Adipocyte (in vitro differentiated cells): ENCODE measurements around the gene MCTP1.
A peak's percentile ranks its signal among the peaks of the same experiment; 100 is the strongest.

ENCODE experiments used
- DNase-seq: peaks from one replicate; pipeline ENCODE4 v3.0.0-alpha.2; 2015; ENCODE audit warnings: low read depth
- H3K27me3 ChIP-seq: replicated peaks from 2 replicates; pipeline ENCODE4 v1.7.0; 2013; ENCODE audit warnings: mild to moderate bottlenecking, low read length, moderate library complexity; ENCODE audit not compliant: control insufficient read depth, insufficient read depth
- H3K36me3 ChIP-seq: 2 replicates; pipeline ENCODE4 v1.7.0; 2013; ENCODE audit warnings: low read length, mild to moderate bottlenecking, moderate library complexity; ENCODE audit not compliant: control insufficient read depth, insufficient read depth, severe bottlenecking
- H3K4me1 ChIP-seq: 2 replicates; pipeline ENCODE4 v1.7.0; 2013; ENCODE audit warnings: mild to moderate bottlenecking, low read length, moderate library complexity; ENCODE audit not compliant: control insufficient read depth, insufficient read depth
- H3K4me3 ChIP-seq: 2 replicates; pipeline ENCODE4 v1.7.0; 2013; ENCODE audit warnings: mild to moderate bottlenecking, low read length, moderate library complexity
- H3K9ac ChIP-seq: 2 replicates; pipeline ENCODE4 v1.7.0; 2013; ENCODE audit warnings: mild to moderate bottlenecking, low read length, moderate library complexity
- H3K9me3 ChIP-seq: 2 replicates; pipeline ENCODE4 v1.7.0; 2013; ENCODE audit warnings: mild to moderate bottlenecking, low read length, moderate library complexity; ENCODE audit not compliant: control insufficient read depth

The MCTP1 gene

GRCh38 chr5:95284572-95285408 is at the start of gene MCTP1:
MCTP1 (minus strand) TSS chr5:95285094.
- Histone ChIP-seq H3K4me3 (peak within 1 kb of the TSS; percentile 78), H3K9me3 (no peaks in the 10 kb centered on the region), H3K9ac (no peak within 1 kb of the TSS), H3K27me3 (peaks cover 65% of the 10 kb centered on the region), H3K4me1 (peaks cover 10% of the 10 kb centered on the region), H3K36me3 (no peaks in the 10 kb centered on the region)
- DNase-seq = peak; percentile 37

DNA sequence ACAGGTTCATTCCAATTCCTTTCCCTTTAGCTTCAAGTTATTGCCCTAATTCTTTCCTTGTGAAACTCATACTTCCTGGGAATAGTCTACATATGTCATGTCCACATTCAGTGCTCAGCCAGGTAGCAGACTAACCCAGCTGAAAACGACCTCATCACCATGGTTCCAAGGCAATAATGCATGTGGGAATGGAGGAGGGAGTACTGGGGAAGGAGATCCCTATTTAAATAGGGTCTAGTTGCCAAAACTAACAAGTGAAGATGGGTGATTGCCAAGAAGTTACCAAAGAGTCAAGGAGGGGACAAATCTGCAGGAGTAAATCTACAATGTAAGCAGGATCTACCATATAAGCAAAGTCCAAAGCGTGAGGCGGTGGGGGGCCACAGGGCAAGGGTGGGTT is 47.3 kb upstream of the MCTP1 start:
- DNase-seq = no peak
- H3K9ac ChIP-seq = no peak overlapping the region
- no peaks in the 10 kb centered on the region for H3K27me3 ChIP-seq
- no peaks in the 10 kb centered on the region for H3K4me1 ChIP-seq
- no peaks in the 10 kb centered on the region for H3K9me3 ChIP-seq
- no peaks in the 10 kb centered on the region for H3K36me3 ChIP-seq
- no peak overlapping the region for H3K4me3 ChIP-seq

- no peaks in the 10 kb centered on the region for H3K9me3 ChIP-seq
- H3K9ac ChIP-seq = no peak overlapping the region
- no peaks in the 10 kb centered on the region for H3K4me1 ChIP-seq
- H3K27me3 ChIP-seq = no peaks in the 10 kb centered on the region
- DNase-seq = no peak
- H3K4me3 ChIP-seq = no peak overlapping the region
- H3K36me3 ChIP-seq = no peaks in the 10 kb centered on the region
Measured at GRCh38 chr5:95331358-95331757, 46.5 kb upstream of the MCTP1 start.

DNA sequence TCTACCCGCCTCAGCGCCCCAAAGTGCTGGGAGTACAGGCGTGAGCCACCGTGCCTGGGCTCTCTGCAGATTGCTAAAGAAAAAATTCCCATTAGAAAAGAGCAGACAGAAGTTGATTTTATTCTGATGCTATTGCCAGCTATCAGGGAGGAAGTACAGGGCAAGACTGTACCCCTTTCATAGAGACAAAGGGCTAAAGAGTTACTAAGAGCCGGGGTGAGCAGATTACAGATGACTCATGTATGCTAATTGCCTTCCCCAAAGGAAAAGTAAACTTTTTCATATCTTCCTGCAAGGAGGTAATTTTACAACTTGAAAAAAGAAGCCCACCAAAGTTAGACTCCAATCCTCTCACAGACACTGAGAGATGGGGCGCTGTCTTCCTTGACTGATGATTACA is 42.3 kb upstream of the MCTP1 start:
- no peak for DNase-seq
- H3K9me3 ChIP-seq = no peaks in the 10 kb centered on the region
- H3K9ac ChIP-seq = no peak overlapping the region
- no peaks in the 10 kb centered on the region for H3K36me3 ChIP-seq
- H3K4me3 ChIP-seq = no peak overlapping the region
- no peaks in the 10 kb centered on the region for H3K27me3 ChIP-seq
- H3K4me1 ChIP-seq = no peaks in the 10 kb centered on the region

GRCh38 chr5:95317687-95318086 is 32.8 kb upstream of the MCTP1 start:
- H3K36me3 ChIP-seq = no peaks in the 10 kb centered on the region
- peaks cover 6% of the 10 kb centered on the region for H3K27me3 ChIP-seq
- no peaks in the 10 kb centered on the region for H3K4me1 ChIP-seq
- H3K9ac ChIP-seq = no peak overlapping the region
- no peak for DNase-seq
- no peak overlapping the region for H3K4me3 ChIP-seq
- H3K9me3 ChIP-seq = no peaks in the 10 kb centered on the region

GRCh38 chr5:95317085-95317484 is 32.2 kb upstream of the MCTP1 start:
- Histone ChIP-seq H3K36me3 (no peaks in the 10 kb centered on the region), H3K9me3 (no peaks in the 10 kb centered on the region), H3K4me1 (no peaks in the 10 kb centered on the region), H3K27me3 (peaks cover 6% of the 10 kb centered on the region), H3K9ac (no peak overlapping the region), H3K4me3 (no peak overlapping the region)
- no peak for DNase-seq

GRCh38 chr5:95304711-95305110 is 19.8 kb upstream of the MCTP1 start:
- no peak overlapping the region for H3K9ac ChIP-seq

DNA sequence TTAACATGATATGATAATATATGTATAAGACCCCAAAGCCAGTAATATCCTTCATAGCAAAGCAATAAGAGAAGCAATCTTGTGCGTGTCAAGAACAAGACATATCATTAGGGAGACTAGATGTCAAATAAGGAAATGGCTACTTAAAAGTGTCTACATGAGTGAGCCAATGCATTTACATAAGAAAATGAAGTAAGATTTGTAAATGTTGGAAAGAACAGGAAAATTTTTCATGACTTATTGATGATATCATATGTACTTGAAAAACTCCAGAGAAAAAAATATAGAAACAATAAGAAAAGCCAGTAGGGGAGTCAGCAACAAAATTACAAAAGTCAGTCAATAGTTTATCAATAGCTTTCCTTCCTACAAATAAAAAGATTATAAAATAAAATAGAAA is 13.8 kb upstream of the MCTP1 start:
- Histone ChIP-seq H3K36me3 (no peaks in the 10 kb centered on the region), H3K27me3 (peaks cover 3% of the 10 kb centered on the region), H3K4me3 (no peak overlapping the region)

More at GRCh38 chr5:95304711-95305110, 19.8 kb upstream of the MCTP1 start:
- H3K9me3 ChIP-seq = no peaks in the 10 kb centered on the region
- no peak overlapping the region for H3K4me3 ChIP-seq
- H3K36me3 ChIP-seq = no peaks in the 10 kb centered on the region
- DNase-seq = no peak
- H3K4me1 ChIP-seq = no peaks in the 10 kb centered on the region
- H3K27me3 ChIP-seq = peaks cover 4% of the 10 kb centered on the region

DNA sequence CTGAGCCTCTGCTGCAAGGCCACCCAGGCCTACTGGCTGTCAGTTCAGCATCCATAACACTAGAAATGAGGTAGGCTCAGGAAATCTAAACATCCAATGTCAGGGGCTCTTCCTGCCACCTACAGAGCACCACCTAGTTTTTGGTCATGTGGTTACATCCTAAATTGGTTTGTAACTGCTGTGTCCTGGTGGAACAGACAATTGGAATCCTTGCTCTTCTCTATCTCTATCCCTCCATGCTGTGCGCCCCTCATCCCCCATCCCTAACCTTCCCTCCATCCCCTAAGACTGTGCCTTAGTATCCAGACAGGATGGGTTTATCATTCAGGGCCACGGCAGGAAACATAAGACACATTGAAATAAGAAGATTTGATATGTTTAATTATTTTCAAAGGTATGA is 11.4 kb upstream of the MCTP1 start:
- Histone ChIP-seq H3K4me3 (no peak overlapping the region), H3K27me3 (peaks cover 12% of the 10 kb centered on the region), H3K36me3 (no peaks in the 10 kb centered on the region), H3K4me1 (no peaks in the 10 kb centered on the region), H3K9ac (no peak overlapping the region), H3K9me3 (no peaks in the 10 kb centered on the region)
- no peak for DNase-seq

More for the DNA sequence above, 13.8 kb upstream of the MCTP1 start:
- Histone ChIP-seq H3K4me1 (no peaks in the 10 kb centered on the region), H3K9ac (no peak overlapping the region), H3K9me3 (no peaks in the 10 kb centered on the region)
- DNase-seq = no peak

DNA sequence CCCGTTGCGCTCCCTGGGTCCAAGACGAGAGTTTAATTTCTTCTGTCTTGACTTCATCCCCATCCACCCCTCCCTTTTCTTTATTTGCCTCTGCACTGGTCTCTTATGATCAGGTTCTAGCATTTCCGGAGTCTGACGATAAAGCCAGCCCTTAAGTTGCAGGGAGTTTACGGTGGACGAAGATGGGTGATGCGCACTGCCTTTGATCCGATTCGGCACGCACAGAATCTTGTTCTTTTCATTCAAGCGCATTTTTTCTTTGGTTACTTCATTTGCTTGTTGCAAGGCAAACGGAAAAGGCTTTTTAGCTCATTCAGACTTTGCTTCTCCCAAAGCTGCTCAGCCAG is 488 bp upstream of the MCTP1 start:
- Histone ChIP-seq H3K9ac (no peak overlapping the region), H3K9me3 (no peaks in the 10 kb centered on the region), H3K4me1 (peaks cover 10% of the 10 kb centered on the region), H3K4me3 (peak overlapping the region; percentile 78), H3K27me3 (peaks cover 59% of the 10 kb centered on the region), H3K36me3 (no peaks in the 10 kb centered on the region)
- no peak for DNase-seq

GRCh38 chr5:95283761-95284571 is 928 bp downstream of the MCTP1 start:
- Histone ChIP-seq H3K9me3 (no peaks in the 10 kb centered on the region), H3K9ac (no peak overlapping the region), H3K36me3 (no peaks in the 10 kb centered on the region), H3K4me1 (peaks cover 10% of the 10 kb centered on the region), H3K27me3 (peaks cover 69% of the 10 kb centered on the region), H3K4me3 (peak overlapping the region; percentile 78)
- peak; percentile 45 for DNase-seq
